RWPE2 (cell line): Measurements from ENCODE around the gene DGKA.

Experiments
- ATAC-seq: fragments of 200-7000 bp; cut with Tn5 transposase; 3 replicates; pipeline ENCODE4 v1.9.1; 2021; ENCODE audit warnings: low read depth
- DNase-seq: peaks from one replicate; pipeline ENCODE4 v3.0.0-alpha.2; 2020; ENCODE audit warnings: low spot score
- H3K27ac ChIP-seq: fragments of 450-650 bp; 2 replicates; pipeline ENCODE4 v1.5.1; 2017; ENCODE audit warnings: mild to moderate bottlenecking; ENCODE audit not compliant: poor library complexity, severe bottlenecking
- H3K27me3 ChIP-seq: fragments of 250-450 bp; sonication (Bioruptor Pico); 2 replicates; pipeline ENCODE4 v1.5.1; 2021; ENCODE audit warnings: mild to moderate bottlenecking, moderate library complexity; ENCODE audit not compliant: insufficient read depth, poor library complexity, severe bottlenecking
- H3K36me3 ChIP-seq: fragments of 250-450 bp; sonication (Bioruptor Pico); 2 replicates; pipeline ENCODE4 v1.5.1; 2020; ENCODE audit warnings: low read depth, mild to moderate bottlenecking, moderate library complexity
- H3K4me1 ChIP-seq: fragments of 250-450 bp; sonication (Bioruptor Pico); 2 replicates; pipeline ENCODE4 v1.5.1; 2021; ENCODE audit warnings: mild to moderate bottlenecking, moderate library complexity; ENCODE audit not compliant: insufficient read depth, poor library complexity, severe bottlenecking
- H3K4me3 ChIP-seq: fragments of 250-450 bp; sonication (Bioruptor Pico); 2 replicates; pipeline ENCODE4 v1.5.1; 2021; ENCODE audit warnings: mild to moderate bottlenecking, moderate library complexity; ENCODE audit not compliant: severe bottlenecking
- H3K9me3 ChIP-seq: fragments of 250-450 bp; sonication (Bioruptor Pico); 2 replicates; pipeline ENCODE4 v1.5.1; 2021; ENCODE audit warnings: mild to moderate bottlenecking, moderate library complexity; ENCODE audit not compliant: severe bottlenecking
- TF ChIP-seq, protein P1 (sequence below): fragments of 450-650 bp; IDR thresholded peaks from one replicate; pipeline ENCODE4 v1.5.1; 2017; ENCODE audit warnings: mild to moderate bottlenecking, moderate library complexity; ENCODE audit not compliant: poor library complexity, severe bottlenecking

DGKA gene

DNA sequence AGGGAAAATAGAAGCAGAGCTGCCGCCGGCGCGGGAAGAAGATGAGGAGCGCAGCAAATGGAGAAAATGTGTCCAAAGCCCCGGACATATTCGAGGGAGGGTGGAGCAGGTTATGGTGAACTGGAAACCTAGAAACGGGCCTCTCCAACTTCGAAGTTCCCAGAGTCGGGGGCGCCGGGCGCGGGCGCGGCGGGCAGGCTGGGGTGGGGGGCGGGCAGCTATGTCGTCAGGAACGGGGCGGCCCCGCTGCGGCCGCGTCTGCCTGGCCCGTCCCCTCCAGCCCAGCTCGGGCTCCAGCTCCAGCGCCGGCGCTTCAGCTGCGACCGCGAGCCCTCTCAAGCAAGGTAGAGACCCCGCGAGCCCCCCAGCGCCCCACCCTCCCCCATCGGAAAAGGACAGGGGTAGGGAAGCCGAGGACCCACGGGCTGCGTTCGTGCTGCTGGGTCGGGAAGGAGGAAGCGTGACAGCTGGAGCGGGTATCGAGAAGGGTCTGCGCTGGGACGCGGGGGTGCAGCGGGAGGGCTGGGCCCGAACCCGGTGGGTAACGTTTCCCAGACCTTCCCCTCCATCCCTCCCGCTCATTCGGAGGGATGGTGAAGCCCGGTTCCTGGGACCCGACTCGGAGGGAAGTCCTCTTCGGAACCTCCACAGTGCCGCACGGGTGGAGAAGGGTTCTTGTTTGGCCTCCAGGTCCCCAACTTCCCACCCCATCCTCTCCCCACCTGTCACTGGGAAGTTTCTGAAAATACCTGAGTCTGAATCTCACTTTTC lies 1.0 kb downstream of the DGKA start:
- TF ChIP-seq, protein P1, sequence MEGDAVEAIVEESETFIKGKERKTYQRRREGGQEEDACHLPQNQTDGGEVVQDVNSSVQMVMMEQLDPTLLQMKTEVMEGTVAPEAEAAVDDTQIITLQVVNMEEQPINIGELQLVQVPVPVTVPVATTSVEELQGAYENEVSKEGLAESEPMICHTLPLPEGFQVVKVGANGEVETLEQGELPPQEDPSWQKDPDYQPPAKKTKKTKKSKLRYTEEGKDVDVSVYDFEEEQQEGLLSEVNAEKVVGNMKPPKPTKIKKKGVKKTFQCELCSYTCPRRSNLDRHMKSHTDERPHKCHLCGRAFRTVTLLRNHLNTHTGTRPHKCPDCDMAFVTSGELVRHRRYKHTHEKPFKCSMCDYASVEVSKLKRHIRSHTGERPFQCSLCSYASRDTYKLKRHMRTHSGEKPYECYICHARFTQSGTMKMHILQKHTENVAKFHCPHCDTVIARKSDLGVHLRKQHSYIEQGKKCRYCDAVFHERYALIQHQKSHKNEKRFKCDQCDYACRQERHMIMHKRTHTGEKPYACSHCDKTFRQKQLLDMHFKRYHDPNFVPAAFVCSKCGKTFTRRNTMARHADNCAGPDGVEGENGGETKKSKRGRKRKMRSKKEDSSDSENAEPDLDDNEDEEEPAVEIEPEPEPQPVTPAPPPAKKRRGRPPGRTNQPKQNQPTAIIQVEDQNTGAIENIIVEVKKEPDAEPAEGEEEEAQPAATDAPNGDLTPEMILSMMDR: no peak
- ATAC-seq: peak; percentile 21; the same call in 2 of the 3 replicates
- H3K27ac ChIP-seq: peak overlapping the region; percentile 98
- no peak for DNase-seq
- no peaks in the 10 kb centered on the region for H3K9me3 ChIP-seq
- no peaks in the 10 kb centered on the region for H3K27me3 ChIP-seq
- H3K36me3 ChIP-seq: peaks cover 37% of the 10 kb centered on the region
- peak overlapping the region; percentile 61 for H3K4me3 ChIP-seq
- H3K4me1 ChIP-seq: peaks cover 45% of the 10 kb centered on the region

DNA sequence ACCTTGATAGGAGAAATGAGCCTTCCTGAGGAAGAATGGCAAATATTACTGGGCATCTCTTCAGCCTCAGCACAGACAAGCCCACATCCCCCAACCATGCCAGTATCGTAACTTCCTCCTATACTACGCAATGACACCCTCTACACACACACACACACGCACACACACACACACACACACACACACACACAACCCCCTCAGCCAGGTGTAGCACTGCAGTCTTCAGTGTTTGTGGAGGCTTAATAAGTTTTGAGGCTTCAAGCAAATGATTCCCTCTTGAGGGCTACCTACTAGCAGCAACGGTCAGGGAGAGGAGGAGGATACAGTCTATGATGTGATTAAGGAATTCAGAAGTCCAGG lies 1.6 kb downstream of the DGKA start:
- peak overlapping the region; percentile 98 for H3K27ac ChIP-seq
- H3K9me3 ChIP-seq: no peaks in the 10 kb centered on the region
- no peaks in the 10 kb centered on the region for H3K27me3 ChIP-seq
- TF ChIP-seq, protein P1: no peak
- ATAC-seq: 0 out of 3 replicates have a peak, but pooled peaks have one; percentile 3
- H3K36me3 ChIP-seq: peaks cover 42% of the 10 kb centered on the region
- DNase-seq: no peak
- peak overlapping the region; percentile 61 for H3K4me3 ChIP-seq
- peaks cover 51% of the 10 kb centered on the region for H3K4me1 ChIP-seq

DNA sequence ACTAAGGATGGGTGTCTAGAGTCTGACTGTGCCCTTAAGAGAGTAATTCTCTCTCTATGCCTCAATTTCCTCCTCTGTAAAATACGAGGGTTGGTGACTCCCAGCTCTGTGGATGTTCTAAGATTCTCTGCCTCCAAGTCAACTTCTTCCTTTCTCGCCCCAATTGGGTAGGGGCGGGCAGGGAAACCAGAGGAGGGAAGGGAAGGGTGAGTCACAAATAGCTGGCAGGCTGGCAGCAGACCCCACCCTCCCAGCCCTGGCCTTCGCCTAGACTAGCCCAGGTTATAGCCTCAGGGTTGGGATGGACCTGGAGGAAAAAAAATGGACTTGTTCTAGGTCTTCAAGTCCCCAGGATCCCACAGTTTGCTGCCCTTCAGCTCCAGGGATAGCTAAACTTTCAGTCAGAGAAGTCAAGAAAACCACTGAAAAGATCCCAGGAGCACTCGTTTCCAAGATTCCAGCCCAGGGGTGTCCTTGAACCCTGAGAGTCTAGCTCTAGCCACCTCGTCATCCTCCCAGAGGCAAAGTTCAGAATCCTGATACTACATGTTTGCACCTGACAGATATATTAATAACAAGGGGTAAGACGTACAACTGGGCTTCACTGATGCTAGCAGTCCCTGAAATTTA lies 2.3 kb downstream of the DGKA start:
- Histone ChIP-seq H3K4me3 (peak overlapping the region; percentile 61), H3K36me3 (peaks cover 46% of the 10 kb centered on the region), H3K9me3 (no peaks in the 10 kb centered on the region), H3K4me1 (peaks cover 56% of the 10 kb centered on the region), H3K27ac (peak overlapping the region; percentile 98), H3K27me3 (no peaks in the 10 kb centered on the region)
- ATAC-seq (peak; percentile 66), DNase-seq (peak; percentile 89)
- TF ChIP-seq, protein P1: no peak

DNA sequence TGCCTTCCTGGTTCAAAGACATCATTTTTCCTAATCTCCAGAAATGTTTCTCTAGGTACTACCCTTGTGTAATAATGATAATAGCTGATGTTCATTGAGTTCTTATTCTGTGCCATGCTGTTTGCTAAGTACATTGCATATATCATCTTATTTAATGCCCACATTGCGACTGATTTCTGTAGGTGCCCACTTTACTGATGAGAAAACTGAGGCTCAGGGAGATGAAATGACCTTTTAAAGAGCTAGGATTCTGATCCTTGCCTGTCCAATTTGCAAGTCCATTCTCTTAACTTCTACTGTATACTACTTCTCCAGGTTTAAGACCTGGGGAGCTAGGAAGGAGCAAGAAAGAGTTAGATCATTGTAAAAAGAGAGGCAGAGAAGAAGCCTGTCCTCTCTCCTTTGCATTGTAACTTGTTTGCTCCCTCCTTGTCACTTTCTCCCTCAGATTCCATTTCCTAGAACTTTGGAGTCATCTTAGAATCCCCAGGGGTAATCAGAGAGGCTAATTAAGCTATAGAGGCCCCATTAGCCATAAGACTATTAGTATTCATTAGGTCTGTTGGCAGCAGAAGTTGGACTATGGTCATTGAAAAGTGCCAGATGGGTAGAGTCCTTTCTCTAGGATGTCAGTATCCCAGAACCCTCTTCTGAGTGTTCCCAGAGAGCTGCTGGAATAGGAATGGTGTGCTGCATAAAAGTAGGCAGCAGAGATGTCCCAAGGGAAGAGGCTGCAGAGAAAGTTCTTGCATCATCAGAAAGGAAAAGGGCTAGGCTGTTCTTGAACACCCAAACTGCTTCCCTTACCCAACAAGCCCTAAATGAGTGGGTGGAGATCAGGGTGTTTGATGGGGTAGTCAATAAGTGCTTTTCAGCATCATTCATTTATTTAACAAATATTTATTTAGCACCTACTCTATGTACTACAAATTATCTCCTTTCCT lies 3.1 kb downstream of the DGKA start:
- peaks cover 60% of the 10 kb centered on the region for H3K4me1 ChIP-seq
- no peak for ATAC-seq
- H3K9me3 ChIP-seq: no peaks in the 10 kb centered on the region
- H3K27me3 ChIP-seq: no peaks in the 10 kb centered on the region
- H3K4me3 ChIP-seq: peak overlapping the region; percentile 9
- no peak for DNase-seq
- TF ChIP-seq, protein P1: no peak
- peaks cover 54% of the 10 kb centered on the region for H3K36me3 ChIP-seq
- peak overlapping the region; percentile 98 for H3K27ac ChIP-seq
